ENCODE data around the gene SMPD4. TPM values are rescaled to one million over a fixed set of nuclear protein-coding genes. Genes with fewer than 3 reads are reported as not detected.

Gene SMPD4
- total and polyA plus RNA-seq, 2 of the 13 experiments (the other 11 are each of a cell fraction or from before 2014, with no cell fraction given): 63.2 to 70.5 TPM

DNA sequence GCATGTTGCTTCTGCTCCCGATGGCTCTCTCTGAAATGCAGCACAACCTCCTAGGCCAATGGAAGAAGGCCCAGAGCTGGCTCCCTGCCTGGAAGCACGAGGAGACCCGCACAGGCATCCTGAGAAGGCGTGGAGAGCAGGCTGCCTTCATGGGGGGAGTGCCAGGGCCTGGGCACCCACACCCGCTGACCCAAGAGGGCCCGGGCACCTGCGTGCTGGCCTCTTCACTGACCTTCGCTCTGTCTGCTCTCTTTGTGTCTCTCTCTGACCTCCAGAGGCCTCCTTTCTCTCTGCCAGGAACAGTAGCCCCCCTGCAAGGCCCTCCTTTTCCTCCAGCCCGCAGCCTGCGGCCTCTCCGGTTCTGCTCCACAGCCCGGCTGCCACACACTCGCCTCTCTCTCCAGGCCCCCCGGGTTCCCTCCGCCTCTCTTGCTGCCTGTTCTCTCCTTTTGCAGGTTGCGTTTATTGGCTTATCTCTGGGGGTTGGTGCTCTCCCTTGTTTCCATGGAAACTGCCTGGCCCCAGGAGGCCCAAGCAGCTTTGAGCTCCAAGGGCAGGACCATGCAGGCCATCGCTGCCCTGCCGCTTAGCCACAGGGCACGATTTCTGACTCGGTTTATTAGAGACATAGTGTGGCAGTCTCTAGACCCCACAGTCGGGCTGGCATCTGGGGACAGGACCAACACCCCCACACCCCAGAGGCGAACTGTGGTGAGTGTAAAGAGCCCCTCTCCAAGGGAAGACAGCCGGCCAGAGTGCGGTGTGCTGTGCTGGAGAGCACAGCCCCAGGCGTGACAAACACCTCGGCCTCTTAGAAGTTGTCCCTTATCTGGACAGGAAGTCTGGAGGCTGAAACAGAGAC, 2.3 kb upstream of the SMPD4 start (continued):
- TF ChIP-seq ZNF609 (CRISPR knock-in tag; IDR thresholded peaks at IDR 0.05; ENCODE audit: borderline replicate concordance): no peak
- no peak for TF ChIP-seq ZBTB4 (CRISPR knock-in tag; IDR thresholded peaks at IDR 0.05; ENCODE audit: borderline replicate concordance)
- TF ChIP-seq MEF2D (CRISPR knock-in tag; IDR thresholded peaks at IDR 0.05): peak; percentile 44; the same call in 1 of the 2 replicates
- no peak for TF ChIP-seq PHF21A (CRISPR knock-in tag; IDR thresholded peaks at IDR 0.05)
- 0 out of 2 replicates have a peak, but pooled peaks have one; percentile 4 for TF ChIP-seq MAX (IDR thresholded peaks at IDR 0.05)
- TF ChIP-seq RFXANK (CRISPR knock-in tag; IDR thresholded peaks at IDR 0.05): no peak
- TF ChIP-seq ZNF224 (CRISPR knock-in tag; IDR thresholded peaks at IDR 0.05): 0 out of 2 replicates have a peak, but pooled peaks have one; percentile 25
- no peak for TF ChIP-seq NKX3-1 (CRISPR knock-in tag; IDR thresholded peaks at IDR 0.05)
- no peak for TF ChIP-seq NFYB (CRISPR knock-in tag; IDR thresholded peaks at IDR 0.05)
- TF ChIP-seq, protein P1, sequence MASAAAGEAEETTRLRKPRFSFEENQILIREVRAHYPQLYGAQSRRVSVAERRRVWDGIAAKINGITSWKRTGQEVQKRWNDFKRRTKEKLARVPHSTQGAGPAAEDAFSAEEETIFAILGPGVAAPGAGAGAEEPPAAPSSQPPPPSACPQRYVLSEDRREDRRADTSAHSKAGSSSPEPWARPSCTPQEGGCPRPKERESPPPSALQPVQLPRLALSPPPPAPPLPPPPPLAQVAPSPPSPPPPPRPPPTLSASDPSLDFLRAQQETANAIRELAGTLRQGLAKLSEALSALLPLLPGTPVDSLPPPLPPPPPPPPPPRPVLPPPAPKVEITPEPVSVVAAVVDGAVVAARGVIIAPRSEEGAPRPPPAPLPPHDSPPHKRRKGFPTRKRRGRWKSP (CRISPR knock-in tag; IDR thresholded peaks at IDR 0.05): no peak
- TF ChIP-seq ZNF230 (CRISPR knock-in tag; IDR thresholded peaks at IDR 0.05): no peak; the same call in 1 of the 2 replicates
- TF ChIP-seq ZNF652 (CRISPR knock-in tag; IDR thresholded peaks at IDR 0.05; ENCODE audit: borderline replicate concordance, low read depth): no peak

Data from HepG2 (cell line).